ENCODE results near the gene RPP14.

Gene RPP14

DNA sequence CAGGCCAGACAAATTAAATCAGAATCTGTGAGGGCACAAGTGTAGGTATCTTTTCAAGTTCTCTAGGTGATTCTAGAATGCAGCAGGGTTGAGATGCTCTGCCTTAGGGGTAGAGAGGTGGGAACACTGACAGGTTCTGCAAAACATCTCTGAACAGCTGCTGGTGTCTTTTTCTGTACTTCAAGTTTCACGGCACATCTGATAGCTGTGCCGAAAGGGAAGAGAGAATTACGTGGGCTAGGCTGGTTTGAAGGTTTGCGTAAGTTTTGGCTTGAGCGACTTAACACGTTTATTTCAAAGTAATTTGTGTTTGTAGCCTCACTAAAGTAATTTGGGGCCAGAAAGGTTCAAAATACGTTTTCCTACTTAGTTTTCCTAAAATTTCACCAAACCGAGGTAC is 49.1 kb downstream of the RPP14 start:
- DNase-seq (ENCODE audit: low read depth in 1 of 2, low spot score in 1 of 2): no peak

DNA sequence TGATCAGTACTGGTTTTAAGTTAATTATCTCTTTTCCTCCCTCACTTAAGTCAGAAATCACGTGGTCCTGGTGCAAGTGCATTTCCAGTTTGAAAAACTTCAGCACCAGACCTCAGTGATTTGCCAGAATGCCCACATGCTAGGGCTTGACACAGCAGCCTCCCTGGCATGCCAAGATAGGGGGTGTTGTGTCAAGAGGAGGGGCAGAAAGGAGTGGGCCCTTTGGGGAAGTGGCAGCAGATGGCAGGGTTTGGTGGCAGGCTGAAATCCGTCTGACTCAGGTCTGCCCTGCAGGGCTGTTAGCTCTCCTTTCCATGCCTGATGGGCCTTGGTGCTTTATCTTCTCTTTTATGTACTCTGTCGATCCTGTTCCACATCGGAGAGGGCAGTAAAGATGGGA is 50.0 kb downstream of the RPP14 start:
- no peak for DNase-seq (ENCODE audit: low read depth in 1 of 2, low spot score in 1 of 2)

DNA sequence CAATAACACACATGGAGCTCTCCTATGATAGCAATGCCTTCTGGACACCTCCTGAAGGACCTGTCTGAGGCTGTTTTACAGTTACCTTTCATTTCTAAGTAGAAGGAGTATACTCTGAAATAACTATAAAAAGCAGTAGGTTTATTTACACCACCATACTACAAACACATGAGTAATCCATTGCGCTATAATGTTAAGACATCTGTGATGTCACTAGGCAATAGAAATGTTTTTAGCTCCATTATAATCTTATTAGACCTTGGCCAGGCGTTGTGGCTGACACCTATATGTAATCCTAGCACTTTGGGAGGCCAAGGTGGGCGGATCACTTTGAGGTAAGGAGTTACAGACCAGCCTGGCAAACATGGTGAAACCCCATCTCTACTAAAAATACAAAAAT is 51.4 kb downstream of the RPP14 start:
- no peak for DNase-seq (ENCODE audit: low read depth in 1 of 2, low spot score in 1 of 2)

DNA sequence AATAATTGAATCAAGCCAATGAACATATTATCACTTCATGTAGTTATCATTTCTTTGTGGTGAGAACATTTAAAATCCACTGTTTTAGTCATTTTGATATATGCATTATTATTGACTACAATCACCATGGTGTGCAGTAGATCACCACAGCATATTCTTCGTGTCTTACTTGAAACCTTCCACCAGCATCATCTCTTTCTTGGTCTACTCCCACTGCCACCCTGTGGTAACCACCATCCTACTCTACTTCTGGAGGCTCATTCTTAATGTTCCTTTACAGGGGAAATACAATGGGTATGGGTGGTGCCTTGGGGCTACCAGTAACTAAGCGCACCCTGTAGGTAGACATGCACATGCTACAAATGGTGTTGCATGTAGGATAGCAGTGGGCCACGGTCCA is 52.0 kb downstream of the RPP14 start:
- DNase-seq (ENCODE audit: low read depth in 1 of 2, low spot score in 1 of 2): no peak

DNA sequence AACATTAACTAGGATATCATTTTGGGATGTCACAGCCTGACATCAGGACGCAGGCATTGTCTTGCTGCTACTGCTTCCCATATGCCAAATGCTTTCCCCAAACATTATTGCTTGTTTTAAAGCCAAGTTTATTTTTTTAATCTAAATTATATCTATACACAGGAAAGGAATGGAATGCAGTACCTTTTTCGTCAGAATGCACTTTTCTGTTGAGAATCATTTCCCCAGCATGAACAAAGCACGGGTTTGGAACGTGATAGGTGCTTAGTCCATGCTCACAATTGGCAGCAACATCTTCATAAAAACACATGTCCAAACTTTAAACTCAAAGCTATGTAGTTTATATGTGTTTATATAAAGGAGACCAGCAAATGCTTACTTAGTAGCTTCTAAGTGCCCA is 52.8 kb downstream of the RPP14 start:
- DNase-seq (ENCODE audit: low read depth in 1 of 2, low spot score in 1 of 2): no peak

DNA sequence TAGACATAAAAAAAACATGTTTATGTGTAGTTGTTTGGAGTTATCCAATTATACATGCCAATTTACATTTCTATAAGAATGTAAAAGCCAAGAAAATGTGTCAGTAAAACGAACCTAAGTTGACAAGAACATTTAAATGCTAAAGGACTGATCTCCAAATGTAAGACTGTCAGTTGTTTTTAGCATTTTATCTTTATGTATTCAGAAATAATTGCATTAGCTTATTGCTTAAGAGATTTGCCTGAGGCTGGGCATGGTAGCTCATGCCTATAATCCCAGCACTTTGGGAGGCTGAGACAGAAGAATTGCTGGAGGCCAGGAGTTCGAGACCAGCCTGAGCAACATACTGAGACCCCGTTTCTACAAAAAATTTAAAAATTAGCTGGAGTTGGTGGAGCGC is 53.6 kb downstream of the RPP14 start:
- no peak for DNase-seq (ENCODE audit: low read depth in 1 of 2, low spot score in 1 of 2)

DNA sequence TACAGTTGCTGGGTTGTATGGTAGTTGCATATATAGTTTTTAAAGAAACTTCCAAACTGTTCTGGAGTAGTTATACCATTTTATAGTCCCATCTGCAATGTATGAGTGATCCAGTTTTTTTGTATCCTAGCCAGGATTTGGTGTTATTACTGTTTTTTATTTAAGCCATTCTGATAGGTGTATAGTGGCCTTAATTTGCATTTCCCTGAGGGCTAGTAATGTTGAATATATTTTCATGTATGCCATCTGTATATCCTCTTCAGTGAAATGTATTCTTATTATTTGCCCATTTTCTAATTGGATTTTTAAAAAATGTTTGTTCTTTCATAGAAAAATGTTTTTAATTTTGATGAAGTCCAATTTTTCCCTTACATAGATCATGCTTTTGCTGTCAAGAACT is 55.8 kb downstream of the RPP14 start:
- no peak for DNase-seq (ENCODE audit: low read depth in 1 of 2, low spot score in 1 of 2)

DNA sequence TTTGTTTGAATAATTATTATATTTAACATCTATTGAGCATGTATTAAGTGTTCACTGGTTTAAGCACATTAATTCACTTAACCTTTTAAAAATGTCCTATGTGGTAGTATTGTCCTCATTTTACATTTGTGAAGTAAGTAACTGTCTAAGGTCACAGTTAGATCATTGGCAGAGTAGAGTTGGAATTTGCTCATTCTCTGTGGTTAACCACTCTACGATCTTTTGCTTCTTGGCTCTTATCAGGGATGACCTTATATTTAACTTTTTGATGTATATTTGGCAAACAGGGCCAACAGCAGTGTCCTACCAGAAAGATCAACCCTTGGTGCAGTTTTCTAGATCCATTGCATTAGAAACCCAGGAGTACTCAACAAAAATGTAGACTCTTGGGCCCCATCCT is 60.7 kb downstream of the RPP14 start:
- no peak for DNase-seq (ENCODE audit: low read depth in 1 of 2, low spot score in 1 of 2)

DNA sequence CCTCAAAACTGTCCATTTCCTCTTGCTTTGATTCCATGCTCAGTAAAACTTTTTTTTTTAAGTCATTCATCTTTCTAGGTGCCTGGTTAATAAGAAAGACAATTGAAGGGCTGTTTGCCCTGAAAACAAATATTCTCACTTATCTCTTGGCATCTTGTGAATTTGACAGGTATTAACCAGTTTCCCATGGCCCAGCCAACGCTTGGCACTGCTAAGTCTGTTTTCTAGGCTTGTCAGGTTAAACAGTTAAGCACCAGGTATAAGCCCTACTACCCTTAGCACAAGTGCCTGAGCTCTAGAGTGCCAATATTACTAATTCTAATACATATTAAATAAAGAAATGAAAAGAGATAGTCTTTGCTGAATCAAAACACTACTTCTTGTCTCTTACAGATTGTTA is 63.0 kb downstream of the RPP14 start:
- no peak for DNase-seq (ENCODE audit: low read depth in 1 of 2, low spot score in 1 of 2)

Data from activated CD4-positive, alpha-beta T cell treated with anti-CD3 and anti-CD28 coated beads, Interleukin-2, amount 50 U/mL, for 24 hours (primary cell).